Measurements from ENCODE around the gene SNCG. TPM values are rescaled to one million over a fixed set of nuclear protein-coding genes. Genes with fewer than 3 reads are reported as not detected.

SNCG gene
- polyA plus RNA-seq, 2 of the 4 experiments (the other 2 are of a cell fraction) = 7.4 to 17.9 TPM

DNA sequence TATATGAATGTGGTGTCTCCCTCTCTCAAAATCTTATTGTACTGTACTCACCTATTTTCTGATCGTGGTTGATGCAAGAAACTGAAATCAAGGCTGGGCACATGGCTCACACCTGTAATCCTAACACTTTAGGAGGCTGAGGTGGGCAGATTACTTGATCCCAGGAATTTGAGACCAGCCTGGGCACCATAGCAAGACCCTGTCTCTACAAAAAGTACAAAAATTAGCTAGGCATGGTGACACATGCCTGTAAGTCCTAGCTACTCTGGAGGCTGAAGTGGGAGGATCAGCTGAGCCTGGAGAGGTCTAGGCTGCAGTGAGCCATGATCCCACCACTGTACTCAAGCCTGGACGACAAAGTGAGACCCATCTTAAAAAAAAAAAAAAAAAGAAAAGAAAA, 17.0 kb upstream of the SNCG start:
- CTCF ChIA-PET = interaction anchor here (1.0 to 4.9 kb wide), 9 partner anchors 8 to 565 kb away, joined by 3 to 57 read pairs (median 5); partner anchors contain the start of genes ADIRF and SNCG
- TF ChIP-seq POLR2A (IDR thresholded peaks at IDR 0.05; ENCODE audit: low read length) (no peak), SREBF2 (IDR thresholded peaks at IDR 0.05) (no peak), FOSB (CRISPR knock-in tag; IDR thresholded peaks at IDR 0.05) (no peak), CHD2 (IDR thresholded peaks at IDR 0.05; ENCODE audit: low read length, partially characterized antibody) (no peak), GATA3 (IDR thresholded peaks at IDR 0.05; ENCODE audit: borderline replicate concordance) (no peak), REST (IDR thresholded peaks at IDR 0.05) (no peak), HEYL (CRISPR knock-in tag; IDR thresholded peaks at IDR 0.05) (no peak), ZNF302 (CRISPR knock-in tag; IDR thresholded peaks at IDR 0.05) (no peak), RNF2 (IDR thresholded peaks at IDR 0.05; ENCODE audit: borderline replicate concordance, low read depth) (no peak), MYC (IDR thresholded peaks at IDR 0.05; ENCODE audit: borderline replicate concordance, low read length) (no peak)
- Histone ChIP-seq H3K27ac (no peak overlapping the region), H3K9me3 (no peaks in the 10 kb centered on the region), H3K4me3 (no peak overlapping the region), H3K4me2 (no peak overlapping the region), H3K4me1 (0 out of 3 replicates have a peak, but pooled peaks cover 4% of the 10 kb centered on the region)
- no peak for ATAC-seq
- FAIRE-seq = no peak
- POLR2A ChIA-PET = no interaction called here
- WGBS (ENCODE audit: missing lambda C conversion rate) = 57% methylated on average over 2 of the region's 2 CpGs
- no peak for DNase-seq (ENCODE audit: low read depth in 1 of 2, low spot score in 1 of 2)

DNA sequence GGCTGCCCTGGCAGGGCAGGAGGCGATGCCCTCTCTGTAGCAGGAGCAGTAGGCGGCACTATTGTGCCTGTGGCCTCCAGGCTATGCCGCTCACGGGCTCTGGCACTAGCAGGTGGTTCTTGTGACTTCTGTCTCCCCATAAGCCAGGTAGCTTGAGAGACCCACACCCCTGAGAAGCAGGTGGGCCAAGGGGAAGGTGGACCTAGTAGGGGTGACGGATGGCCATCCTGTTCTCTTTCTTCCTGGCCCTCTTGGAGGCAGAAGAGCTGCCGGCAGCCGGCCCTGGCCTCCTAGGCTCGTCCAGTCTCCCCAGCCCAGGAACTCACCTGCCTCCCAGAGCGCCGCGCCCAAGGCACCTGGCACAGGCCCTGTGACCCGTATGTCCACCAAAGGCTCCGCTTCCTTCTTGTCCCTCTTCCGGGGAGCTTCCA, 16.4 kb upstream of the SNCG start:
- Histone ChIP-seq H3K27ac (no peak overlapping the region), H3K4me2 (no peak overlapping the region), H3K4me1 (0 out of 3 replicates have a peak, but pooled peaks cover 4% of the 10 kb centered on the region), H3K4me3 (no peak overlapping the region), H3K9me3 (no peaks in the 10 kb centered on the region)
- POLR2A ChIA-PET = no interaction called here
- FAIRE-seq = no peak
- CTCF ChIA-PET = interaction anchor here (0.7 to 4.3 kb wide), 10 partner anchors 10 to 564 kb away, joined by 3 to 24 read pairs (median 4); partner anchors contain the start of genes ADIRF and SNCG
- no peak for DNase-seq (ENCODE audit: low read depth in 1 of 2, low spot score in 1 of 2)
- WGBS (ENCODE audit: missing lambda C conversion rate) = 90% methylated on average over 14 of the region's 14 CpGs
- TF ChIP-seq CTCF (IDR thresholded peaks at IDR 0.05) = no peak
- TF ChIP-seq ESRRA (IDR thresholded peaks at IDR 0.05; ENCODE audit: borderline replicate concordance, low read length) = no peak
- TF ChIP-seq, protein P1, sequence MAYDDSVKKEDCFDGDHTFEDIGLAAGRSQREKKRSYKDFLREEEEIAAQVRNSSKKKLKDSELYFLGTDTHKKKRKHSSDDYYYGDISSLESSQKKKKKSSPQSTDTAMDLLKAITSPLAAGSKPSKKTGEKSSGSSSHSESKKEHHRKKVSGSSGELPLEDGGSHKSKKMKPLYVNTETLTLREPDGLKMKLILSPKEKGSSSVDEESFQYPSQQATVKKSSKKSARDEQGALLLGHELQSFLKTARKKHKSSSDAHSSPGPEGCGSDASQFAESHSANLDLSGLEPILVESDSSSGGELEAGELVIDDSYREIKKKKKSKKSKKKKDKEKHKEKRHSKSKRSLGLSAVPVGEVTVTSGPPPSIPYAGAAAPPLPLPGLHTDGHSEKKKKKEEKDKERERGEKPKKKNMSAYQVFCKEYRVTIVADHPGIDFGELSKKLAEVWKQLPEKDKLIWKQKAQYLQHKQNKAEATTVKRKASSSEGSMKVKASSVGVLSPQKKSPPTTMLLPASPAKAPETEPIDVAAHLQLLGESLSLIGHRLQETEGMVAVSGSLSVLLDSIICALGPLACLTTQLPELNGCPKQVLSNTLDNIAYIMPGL (CRISPR knock-in tag; IDR thresholded peaks at IDR 0.05; ENCODE audit: borderline replicate concordance) = no peak
- TF ChIP-seq ATOH8 (CRISPR knock-in tag; IDR thresholded peaks at IDR 0.05; ENCODE audit: low read depth) = no peak
- no peak for TF ChIP-seq HDAC2 (IDR thresholded peaks at IDR 0.05)
- no peak for TF ChIP-seq KDM1A (IDR thresholded peaks at IDR 0.05; ENCODE audit: low read depth)
- TF ChIP-seq POLR2AphosphoS2 (conservative IDR thresholded peaks at IDR 0.05; ENCODE audit: low read length) = no peak
- TF ChIP-seq ELK1 (IDR thresholded peaks at IDR 0.05; ENCODE audit: low read depth, low read length) = no peak
- TF ChIP-seq HEYL (CRISPR knock-in tag; IDR thresholded peaks at IDR 0.05) = no peak
- TF ChIP-seq GATA3 (IDR thresholded peaks at IDR 0.05; ENCODE audit: borderline replicate concordance) = no peak
- no peak for TF ChIP-seq HOXB13 (CRISPR knock-in tag; IDR thresholded peaks at IDR 0.05; ENCODE audit: low read depth)
- TF ChIP-seq ZFP36 (IDR thresholded peaks at IDR 0.05; ENCODE audit: borderline replicate concordance, partially characterized antibody) = no peak
- no peak for TF ChIP-seq RFX5 (IDR thresholded peaks at IDR 0.05)
- TF ChIP-seq CBX8 (IDR thresholded peaks at IDR 0.05) = no peak
- no peak for ATAC-seq
